Naive thymus-derived CD4-positive, alpha-beta T cell (primary cell): ENCODE measurements around the gene CXCL12. TPM values are rescaled to one million over a fixed set of nuclear protein-coding genes. Genes with fewer than 3 reads are reported as not detected.

ENCODE experiments used
- ATAC-seq: fragments of 150-1000 bp; cut with Tn5 transposase; 2 replicates; pipeline ENCODE4 v1.10.0; 2021; ENCODE audit warnings: mild to moderate bottlenecking, moderate library complexity
- CTCF ChIA-PET: fragments of 350-600 bp; sonication (Branson Sonifier 250); formaldehyde crosslinking; loops from one replicate; lab custom pipeline; 2021; ENCODE audit warnings: antibody characterized with exemption; lab: Charles Lee
- POLR2A ChIA-PET: fragments of 350-600 bp; sonication (Branson Sonifier 250); formaldehyde crosslinking; loops from one replicate; lab custom pipeline; 2021; ENCODE audit warnings: antibody characterized with exemption, inconsistent platforms; lab: Charles Lee
- DNase-seq, 9 donors: peaks; one replicate each; pipeline versions ENCODE4 v3.0.0 to v3.0.0-alpha.2; 2020 to 2022; ENCODE audit warnings: mixed read lengths in 1 of 9
- H3K27ac ChIP-seq: one replicate; pipeline ENCODE4 v1.7.0; 2013; ENCODE audit warnings: mild to moderate bottlenecking, low read depth, low read length, moderate library complexity
- H3K27me3 ChIP-seq, 2 donors: one replicate each; pipeline ENCODE4 v1.7.0; 2013; ENCODE audit warnings: low read length in 2 of 2, mild to moderate bottlenecking in 2 of 2, moderate library complexity in 2 of 2; ENCODE audit not compliant: control insufficient read depth in 2 of 2, insufficient read depth in 2 of 2
- H3K36me3 ChIP-seq, 3 experiments: 1 replicate in 2 of 3; 2 replicates in 1 of 3; pipeline ENCODE4 v1.7.0; 2013; ENCODE audit warnings: low read length in 3 of 3, mild to moderate bottlenecking in 3 of 3, moderate library complexity in 1 of 3; ENCODE audit not compliant: insufficient read depth in 3 of 3, control insufficient read depth in 2 of 3
- H3K4me1 ChIP-seq, 2 donors: one replicate each; pipeline ENCODE4 v1.7.0; 2013; ENCODE audit warnings: low read length in 2 of 2, mild to moderate bottlenecking in 2 of 2, moderate library complexity in 1 of 2; ENCODE audit not compliant: control insufficient read depth in 2 of 2, insufficient read depth in 2 of 2
- H3K4me3 ChIP-seq: 2 replicates; pipeline ENCODE4 v1.7.0; 2013; ENCODE audit warnings: mild to moderate bottlenecking, low read length
- H3K9me3 ChIP-seq, 3 experiments: 1 replicate in 2 of 3; 2 replicates in 1 of 3; pipeline ENCODE4 v1.7.0; 2013; ENCODE audit warnings: low read length in 3 of 3; ENCODE audit not compliant: control insufficient read depth in 2 of 3
- H3K27ac Mint-ChIP-seq, 9 donors: one replicate each; pipeline ENCODE4 v1.8.0; 2020 to 2022; ENCODE audit warnings: mixed read lengths in 9 of 9, mild to moderate bottlenecking in 8 of 9, moderate library complexity in 5 of 9, inconsistent platforms in 2 of 9
- H3K27me3 Mint-ChIP-seq, 5 donors: one replicate each; pipeline ENCODE4 v1.8.0; 2021 to 2022; ENCODE audit warnings: mixed read lengths in 5 of 5, mild to moderate bottlenecking in 1 of 5
- H3K36me3 Mint-ChIP-seq, 5 donors: one replicate each; pipeline ENCODE4 v1.8.0; 2020 to 2022; ENCODE audit warnings: mixed read lengths in 5 of 5, mild to moderate bottlenecking in 3 of 5, inconsistent platforms in 1 of 5
- H3K4me1 Mint-ChIP-seq, 7 donors: one replicate each; pipeline ENCODE4 v1.8.0; 2020 to 2022; ENCODE audit warnings: mixed read lengths in 7 of 7, mild to moderate bottlenecking in 3 of 7, inconsistent platforms in 1 of 7
- H3K4me3 Mint-ChIP-seq, 10 donors: one replicate each; pipeline ENCODE4 v1.8.0; 2020 to 2022; ENCODE audit warnings: mild to moderate bottlenecking in 10 of 10, mixed read lengths in 10 of 10, moderate library complexity in 6 of 10, inconsistent platforms in 2 of 10
- H3K9me3 Mint-ChIP-seq, 11 donors: one replicate each; pipeline ENCODE4 v1.8.0; 2020 to 2022; ENCODE audit warnings: mixed read lengths in 11 of 11, mild to moderate bottlenecking in 4 of 11, inconsistent platforms in 1 of 11, moderate library complexity in 1 of 11
- intact Hi-C, 2 donors: fragments of 100-400 bp; cut with micrococcal nuclease; formaldehyde crosslinking; loops; one replicate each; pipeline ENCODE4 v1.15.1; 2023
- polyA plus RNA-seq, 2 donors: library from polyadenylated mRNA; unstranded; fragments of 300-500 nt; fragmentation: Illumina TruSeq; gene quantifications; one replicate each; pipeline ENCODE4 v1.2.3, GENCODE V29; 2021
- total RNA-seq, 6 experiments: library from RNA in 5 of 6; stranded (reverse) in 5 of 6; gene quantifications; 1 replicate in 5 of 6; 2 replicates in 1 of 6; pipeline ENCODE4 v1.2.3 and lab custom pipeline; 2021 to 2026

CXCL12 gene
- total and polyA plus RNA-seq, 7 experiments from 2014 or later, result not detected

DNA sequence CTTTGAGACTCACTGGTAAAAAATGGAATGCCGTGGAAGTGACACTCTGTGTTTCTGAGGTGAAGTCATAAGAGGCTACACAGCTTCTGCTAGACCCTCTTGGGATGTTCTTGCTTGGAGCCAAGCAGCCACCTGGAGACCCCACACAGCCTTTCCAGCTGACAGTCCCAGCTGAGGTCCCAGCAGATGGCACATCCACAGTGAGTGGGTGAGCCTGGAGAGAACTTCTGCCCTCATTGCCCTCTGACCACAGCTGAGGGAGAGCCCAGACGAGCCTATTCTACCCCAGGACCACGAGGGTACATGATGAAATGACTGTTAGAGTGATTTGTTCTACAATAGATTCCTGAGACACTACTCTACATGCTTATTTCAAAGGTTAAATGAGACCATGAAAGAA, 44.3 kb downstream of the CXCL12 start:
- Histone ChIP-seq H3K4me1 (no peaks in the 10 kb centered on the region), H3K27ac (no peak overlapping the region), H3K27me3 (no peaks in the 10 kb centered on the region), H3K36me3 (no peaks in the 10 kb centered on the region), H3K9me3 (no peaks in the 10 kb centered on the region), H3K4me3 (no peak overlapping the region)
- ATAC-seq (no peak), DNase-seq (no peak)
- Mint-ChIP-seq H3K9me3 (no peaks in the 10 kb centered on the region), H3K4me3 (no peak overlapping the region), H3K27ac (no peak overlapping the region), H3K27me3 (peaks cover 0 to 24% (median 16%) of the 10 kb centered on the region in 5 donors), H3K36me3 (no peaks in the 10 kb centered on the region), H3K4me1 (no peaks in the 10 kb centered on the region)
- POLR2A ChIA-PET, result no interaction called here
- CTCF ChIA-PET, result no interaction called here
- intact Hi-C loops, result no loop called here

DNA sequence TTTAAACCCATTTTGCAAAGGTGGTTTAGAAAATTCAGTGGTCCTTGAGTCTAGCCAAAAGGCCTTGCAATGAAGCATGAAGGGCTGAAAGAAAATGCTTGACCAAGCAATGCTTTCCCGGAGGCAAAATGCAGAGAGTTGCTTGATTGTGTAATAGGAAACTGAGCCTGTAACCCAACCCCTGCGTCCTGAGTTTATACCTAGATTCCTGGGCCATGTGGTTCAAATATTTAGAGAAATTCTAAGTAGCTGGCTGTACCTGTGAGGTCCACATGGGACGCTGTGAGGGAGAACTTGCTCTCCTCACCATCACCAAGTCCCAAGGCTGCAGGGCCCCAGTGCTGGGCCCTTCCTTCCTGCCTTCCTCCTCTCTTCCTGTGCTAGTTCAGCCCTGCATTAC, 45.7 kb downstream of the CXCL12 start:
- H3K27me3 ChIP-seq, result no peaks in the 10 kb centered on the region
- intact Hi-C loops, result no loop called here
- no peak overlapping the region for H3K27ac ChIP-seq
- ChIA-PET POLR2A (no interaction called here), CTCF (no interaction called here)
- ATAC-seq (no peak), DNase-seq (no peak)
- Mint-ChIP-seq H3K27me3 (peaks cover 0 to 11% (median 6%) of the 10 kb centered on the region in 5 donors), H3K9me3 (no peaks in the 10 kb centered on the region), H3K36me3 (no peaks in the 10 kb centered on the region), H3K27ac (no peak overlapping the region), H3K4me1 (no peaks in the 10 kb centered on the region), H3K4me3 (no peak overlapping the region)
- H3K4me1 ChIP-seq, result no peaks in the 10 kb centered on the region
- H3K36me3 ChIP-seq, result no peaks in the 10 kb centered on the region
- H3K9me3 ChIP-seq, result no peaks in the 10 kb centered on the region
- no peak overlapping the region for H3K4me3 ChIP-seq

DNA sequence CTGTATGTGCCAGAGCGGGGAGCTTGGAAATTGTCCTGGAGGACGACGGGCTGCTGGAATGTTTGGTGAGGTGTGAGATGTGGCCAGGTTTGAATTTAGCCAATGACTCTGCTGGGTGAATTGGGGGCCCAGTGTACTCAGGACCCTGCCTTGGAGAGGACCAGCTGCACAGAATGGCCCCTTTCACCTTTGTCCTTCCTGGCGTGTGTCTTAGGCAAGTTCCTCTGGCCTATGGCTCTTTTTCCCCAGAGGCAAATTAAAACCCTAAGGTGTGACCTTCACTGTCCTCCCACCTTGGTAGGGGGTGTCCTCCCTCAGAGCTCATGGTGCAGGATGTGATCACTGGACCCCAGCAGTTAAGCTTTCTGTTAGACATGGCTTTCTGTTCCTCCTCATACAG, 47.8 kb downstream of the CXCL12 start:
- H3K4me1 Mint-ChIP-seq, result no peaks in the 10 kb centered on the region
- ATAC-seq (no peak), DNase-seq (no peak)
- H3K9me3 Mint-ChIP-seq, result no peaks in the 10 kb centered on the region
- H3K4me3 ChIP-seq, result no peak overlapping the region
- no peak overlapping the region for H3K27ac ChIP-seq
- no peaks in the 10 kb centered on the region for H3K36me3 ChIP-seq
- no peaks in the 10 kb centered on the region for H3K9me3 ChIP-seq
- ChIA-PET POLR2A (no interaction called here), CTCF (no interaction called here)
- no peaks in the 10 kb centered on the region for H3K36me3 Mint-ChIP-seq
- peaks cover 0 to 15% (median 10%) of the 10 kb centered on the region in 5 donors for H3K27me3 Mint-ChIP-seq
- no peaks in the 10 kb centered on the region for H3K4me1 ChIP-seq
- H3K27ac Mint-ChIP-seq, result no peak overlapping the region
- intact Hi-C loops, result no loop called here
- no peaks in the 10 kb centered on the region for H3K27me3 ChIP-seq
- H3K4me3 Mint-ChIP-seq, result no peak overlapping the region

DNA sequence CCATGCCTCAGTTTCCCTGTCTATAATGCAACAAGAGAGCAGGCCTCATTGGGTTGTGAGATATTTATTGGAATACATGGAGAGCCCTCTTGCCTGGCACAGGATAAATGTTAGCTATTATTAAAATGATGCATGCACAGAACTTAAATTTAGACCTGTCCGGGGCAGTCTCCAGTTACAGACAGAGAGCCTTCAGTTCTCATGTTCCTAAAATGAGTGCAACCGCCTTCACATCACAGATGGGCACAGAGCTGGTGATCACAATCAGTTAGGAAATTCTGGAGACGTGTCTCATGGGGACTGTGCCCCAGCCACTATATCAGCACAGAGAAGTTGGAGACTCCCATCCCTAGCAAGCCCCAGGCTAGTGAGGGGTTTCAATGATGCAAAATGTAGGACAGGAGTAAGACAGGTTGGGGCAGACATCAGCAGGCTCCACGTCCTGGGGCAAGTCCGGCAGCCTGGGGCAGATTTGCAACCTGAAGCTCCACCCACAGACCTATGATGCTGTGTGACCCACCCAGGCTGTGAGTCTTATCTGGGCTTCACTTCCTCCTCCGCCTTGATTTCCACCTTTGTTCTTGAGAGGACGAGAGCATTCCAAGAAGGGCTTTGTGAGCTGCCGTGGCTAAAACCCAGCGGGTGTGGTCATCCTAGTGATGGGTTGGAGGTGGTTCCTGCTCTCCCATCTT, 49.4 kb downstream of the CXCL12 start:
- no peak overlapping the region for H3K27ac ChIP-seq
- H3K4me3 ChIP-seq, result no peak overlapping the region
- H3K9me3 Mint-ChIP-seq, result no peaks in the 10 kb centered on the region
- peaks cover 0 to 16% (median 14%) of the 10 kb centered on the region in 5 donors for H3K27me3 Mint-ChIP-seq
- H3K9me3 ChIP-seq, result no peaks in the 10 kb centered on the region
- no peaks in the 10 kb centered on the region for H3K36me3 Mint-ChIP-seq
- H3K27ac Mint-ChIP-seq, result no peak overlapping the region
- no peaks in the 10 kb centered on the region for H3K4me1 Mint-ChIP-seq
- no peaks in the 10 kb centered on the region for H3K4me1 ChIP-seq
- POLR2A ChIA-PET, result no interaction called here
- intact Hi-C loops, result no loop called here
- CTCF ChIA-PET, result no interaction called here
- H3K27me3 ChIP-seq, result no peaks in the 10 kb centered on the region
- H3K4me3 Mint-ChIP-seq, result no peak overlapping the region
- no peak for DNase-seq
- ATAC-seq, result no peak
- H3K36me3 ChIP-seq, result no peaks in the 10 kb centered on the region

DNA sequence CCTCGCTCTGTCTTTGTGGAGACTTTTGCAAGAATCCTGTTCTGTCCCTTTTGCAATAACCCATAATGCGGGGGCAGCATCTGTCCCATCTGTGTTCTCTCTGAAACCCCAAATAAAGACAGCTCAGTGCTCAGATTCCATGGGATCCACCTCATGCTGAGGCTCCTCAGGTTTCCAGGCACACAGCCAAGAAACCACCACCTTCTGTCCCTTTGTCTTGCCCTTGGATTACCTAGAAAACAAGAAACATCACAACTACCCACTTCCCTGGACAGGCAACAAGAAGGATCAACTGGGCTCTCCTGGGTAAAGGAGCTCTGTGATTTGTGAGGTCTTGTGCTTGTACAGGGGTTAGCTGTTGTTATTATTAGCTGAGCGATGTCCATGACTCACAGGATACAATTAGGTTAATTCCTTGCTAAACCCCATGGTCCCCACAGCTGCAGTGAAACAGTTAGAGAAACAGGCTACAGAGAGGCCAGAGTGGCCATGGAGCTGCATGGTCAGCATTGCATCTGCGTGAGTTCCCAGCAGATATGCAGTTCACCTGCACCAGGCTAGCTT, 50.2 kb downstream of the CXCL12 start:
- no peak overlapping the region for H3K27ac Mint-ChIP-seq
- H3K4me1 ChIP-seq, result no peaks in the 10 kb centered on the region
- DNase-seq, result no peak
- intact Hi-C loops, result no loop called here
- CTCF ChIA-PET, result no interaction called here
- no peak overlapping the region for H3K27ac ChIP-seq
- no peaks in the 10 kb centered on the region for H3K36me3 ChIP-seq
- no peaks in the 10 kb centered on the region for H3K9me3 ChIP-seq
- H3K4me3 ChIP-seq, result no peak overlapping the region
- H3K27me3 Mint-ChIP-seq, result peaks cover 0 to 19% (median 14%) of the 10 kb centered on the region in 5 donors
- H3K4me1 Mint-ChIP-seq, result no peaks in the 10 kb centered on the region
- POLR2A ChIA-PET, result no interaction called here
- H3K4me3 Mint-ChIP-seq, result no peak overlapping the region
- no peak for ATAC-seq
- H3K36me3 Mint-ChIP-seq, result no peaks in the 10 kb centered on the region
- H3K27me3 ChIP-seq, result no peaks in the 10 kb centered on the region
- H3K9me3 Mint-ChIP-seq, result no peaks in the 10 kb centered on the region

DNA sequence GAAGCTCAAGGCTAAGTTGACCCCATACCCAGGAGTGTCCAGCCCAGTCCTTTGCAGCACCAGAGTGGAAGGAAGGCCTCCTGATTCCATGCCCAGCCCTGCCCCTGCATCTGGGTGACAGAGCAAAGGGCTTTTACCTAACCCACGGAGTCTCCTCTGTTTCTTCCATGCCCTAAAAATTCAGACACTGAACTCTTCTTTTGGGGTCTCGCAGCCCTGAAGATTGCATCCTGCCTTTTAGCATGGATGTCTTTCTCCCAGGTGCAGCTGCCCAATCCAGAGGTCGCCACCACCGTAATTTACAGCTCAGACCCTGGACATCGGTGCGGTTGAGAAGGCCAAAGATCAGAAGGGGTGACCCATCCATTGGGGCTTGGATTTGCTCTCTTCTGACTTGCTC, 50.8 kb downstream of the CXCL12 start:
- CTCF ChIA-PET, result no interaction called here

DNA sequence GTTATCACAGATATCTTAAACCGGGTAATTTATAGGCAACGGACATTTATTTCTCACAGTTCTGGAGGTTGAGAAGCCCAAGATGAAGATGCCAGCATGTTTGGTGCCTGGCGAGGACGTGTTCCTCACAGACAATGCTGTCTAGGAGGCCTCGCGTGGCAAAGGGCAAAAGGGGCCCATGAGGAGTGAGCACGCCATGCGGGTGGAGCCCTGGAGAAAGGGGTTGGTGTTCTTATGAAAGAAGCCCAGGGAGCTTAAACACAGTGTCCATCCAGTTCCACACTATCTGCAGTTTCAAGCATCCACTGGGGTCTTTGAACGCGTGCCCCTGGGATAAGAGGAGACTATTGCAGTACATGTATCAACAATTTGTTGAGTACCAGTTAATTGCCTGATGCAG, 51.4 kb downstream of the CXCL12 start:
- Mint-ChIP-seq H3K27ac (no peak overlapping the region), H3K36me3 (no peaks in the 10 kb centered on the region), H3K9me3 (no peaks in the 10 kb centered on the region), H3K4me3 (no peak overlapping the region), H3K4me1 (no peaks in the 10 kb centered on the region), H3K27me3 (peaks cover 0 to 27% (median 18%) of the 10 kb centered on the region in 5 donors)
- Histone ChIP-seq H3K4me1 (no peaks in the 10 kb centered on the region), H3K9me3 (no peaks in the 10 kb centered on the region), H3K27ac (no peak overlapping the region), H3K36me3 (no peaks in the 10 kb centered on the region), H3K27me3 (no peaks in the 10 kb centered on the region), H3K4me3 (no peak overlapping the region)
- ATAC-seq, result no peak
- ChIA-PET CTCF (no interaction called here), POLR2A (no interaction called here)
- intact Hi-C loops, result no loop called here
- no peak for DNase-seq

More for the DNA sequence above, 50.8 kb downstream of the CXCL12 start:
- Histone ChIP-seq H3K36me3 (no peaks in the 10 kb centered on the region), H3K27me3 (no peaks in the 10 kb centered on the region), H3K9me3 (no peaks in the 10 kb centered on the region), H3K4me1 (no peaks in the 10 kb centered on the region), H3K4me3 (no peak overlapping the region), H3K27ac (no peak overlapping the region)
- POLR2A ChIA-PET, result no interaction called here
- DNase-seq, result no peak
- H3K36me3 Mint-ChIP-seq, result no peaks in the 10 kb centered on the region
- H3K27ac Mint-ChIP-seq, result no peak overlapping the region
- ATAC-seq, result no peak
- intact Hi-C loops, result no loop called here
- H3K9me3 Mint-ChIP-seq, result no peaks in the 10 kb centered on the region
- H3K27me3 Mint-ChIP-seq, result peaks cover 0 to 22% (median 18%) of the 10 kb centered on the region in 5 donors
- H3K4me1 Mint-ChIP-seq, result no peaks in the 10 kb centered on the region
- H3K4me3 Mint-ChIP-seq, result no peak overlapping the region
